HG02981 (cell line): Measurements from ENCODE around the gene GOLGA8O.
"Not testable (repeated sequence)": the region's sequence is repeated elsewhere in the genome, so short reads cannot be mapped to it uniquely, and the experiment has no call there.

Experiments
- ATAC-seq: cut with Tn5 transposase; IDR thresholded peaks from one replicate; pipeline ENCODE4 v1.9.1; 2021; ENCODE audit warnings: mild to moderate bottlenecking, moderate library complexity; ENCODE audit not compliant: unreplicated experiment

Gene GOLGA8O, protein sequence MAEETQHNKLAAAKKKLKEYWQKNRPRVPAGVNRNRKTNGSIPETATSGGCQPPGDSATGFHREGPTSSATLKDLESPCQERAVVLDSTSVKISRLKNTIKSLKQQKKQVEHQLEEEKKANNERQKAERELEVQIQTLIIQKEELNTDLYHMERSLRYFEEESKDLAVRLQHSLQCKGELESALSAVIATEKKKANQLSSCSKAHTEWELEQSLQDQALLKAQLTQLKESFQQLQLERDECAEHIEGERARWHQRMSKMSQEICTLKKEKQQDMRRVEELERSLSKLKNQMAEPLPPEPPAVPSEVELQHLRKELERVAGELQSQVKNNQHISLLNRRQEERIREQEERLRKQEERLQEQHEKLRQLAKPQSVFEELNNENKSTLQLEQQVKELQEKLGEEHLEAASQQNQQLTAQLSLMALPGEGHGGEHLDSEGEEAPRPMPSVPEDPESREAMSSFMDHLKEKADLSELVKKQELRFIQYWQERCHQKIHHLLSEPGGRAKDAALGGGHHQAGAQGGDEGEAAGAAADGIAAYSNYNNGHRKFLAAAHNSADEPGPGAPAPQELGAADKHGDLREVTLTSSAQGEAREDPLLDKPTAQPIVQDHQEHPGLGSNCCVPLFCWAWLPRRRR

DNA sequence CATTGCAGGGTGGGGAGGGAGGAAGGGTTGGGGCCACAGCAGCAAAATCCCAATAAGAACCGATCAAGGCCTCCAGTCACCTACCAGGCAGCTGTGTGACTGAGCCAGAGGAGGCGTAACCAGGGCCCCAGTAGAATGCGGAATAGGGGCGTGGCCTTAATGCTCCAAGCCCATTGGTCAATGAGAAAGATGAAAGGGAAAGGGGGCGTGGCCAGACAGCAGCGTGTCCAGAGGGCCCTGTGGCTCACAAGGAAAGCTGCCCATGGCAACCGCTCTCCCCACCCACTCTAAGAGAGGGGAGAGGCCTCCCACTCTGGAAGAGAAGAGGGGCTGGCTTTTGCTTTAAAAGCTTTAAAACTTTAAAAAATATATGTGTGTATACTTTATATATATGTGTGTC lies at the start of gene GOLGA8O:
Gene GOLGA8O (minus strand): TSS at position 101 of the 400 bp plus-strand sequence. CDS start 98 bp downstream, at position 3.
- ATAC-seq = not testable (repeated sequence)

DNA sequence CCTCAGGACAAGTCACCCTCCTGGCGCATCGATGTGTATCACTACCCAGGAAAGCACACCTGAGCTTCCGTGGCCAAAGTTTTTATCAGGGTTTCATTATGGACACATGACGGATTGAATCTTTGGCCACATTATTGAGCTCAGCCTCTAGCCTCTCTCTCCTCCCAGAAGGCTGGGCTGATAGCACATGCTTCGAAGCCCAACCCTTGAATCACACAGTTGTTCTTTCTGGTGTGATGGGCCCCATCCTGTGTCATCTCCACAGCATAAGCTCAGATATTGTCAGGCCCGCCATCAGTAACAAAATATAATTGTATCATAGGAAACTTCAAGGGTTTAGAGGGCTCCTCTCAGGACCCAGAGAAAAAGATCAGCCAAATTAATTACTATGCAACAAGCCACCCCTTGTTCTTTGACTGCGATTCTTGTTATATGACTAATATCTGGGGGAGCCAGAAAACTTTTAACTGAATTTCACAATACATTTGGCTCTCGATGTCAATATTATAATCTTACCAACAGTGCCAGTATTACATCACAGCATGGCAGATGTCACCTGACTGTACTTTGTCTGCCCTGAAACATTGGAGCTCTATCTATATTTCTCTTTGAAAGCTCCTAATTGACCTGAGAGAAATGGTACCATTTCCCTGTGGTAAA lies 48.8 kb upstream of the GOLGA8O start:
- ATAC-seq = not testable (repeated sequence)

DNA sequence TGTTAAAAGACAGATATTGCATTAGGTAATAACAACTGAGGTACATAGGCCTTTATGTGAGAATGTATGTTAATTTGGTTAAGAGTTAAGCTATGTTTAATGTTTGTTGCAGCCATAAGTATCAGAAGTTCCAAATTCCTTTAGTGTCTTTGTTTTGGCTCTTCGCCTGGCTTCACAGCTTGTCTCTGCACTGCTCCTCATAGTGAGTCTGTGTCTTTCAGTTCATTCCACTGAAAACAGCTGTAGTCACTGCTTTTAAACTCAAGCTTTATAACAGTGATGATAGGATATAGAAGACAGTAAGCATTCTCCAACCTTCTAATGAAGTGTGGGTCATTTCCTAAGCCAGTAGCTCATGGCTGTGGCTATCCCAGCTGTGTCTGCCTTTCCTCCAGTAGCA lies 47.5 kb upstream of the GOLGA8O start:
- not testable (repeated sequence) for ATAC-seq

DNA sequence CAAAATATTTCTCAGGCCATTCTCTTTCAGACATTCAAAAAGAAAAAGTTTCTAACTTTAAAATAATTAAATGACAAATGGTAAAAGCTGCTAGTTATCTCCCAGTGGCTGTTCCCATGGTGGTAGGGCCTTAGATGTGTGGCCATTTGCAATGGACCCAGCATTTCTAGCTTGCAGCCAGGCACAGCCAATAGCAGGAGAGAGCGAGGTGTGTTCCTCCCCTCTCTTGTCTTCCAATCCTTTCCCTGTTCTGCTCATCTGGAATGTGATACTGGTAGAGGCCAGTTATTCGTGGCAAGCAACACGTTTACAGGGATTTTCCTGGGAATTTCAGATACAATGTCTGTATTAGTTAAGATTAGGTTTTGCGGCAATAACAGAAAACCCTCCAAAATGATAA lies 37.3 kb upstream of the GOLGA8O start:
- ATAC-seq = not testable (repeated sequence)

DNA sequence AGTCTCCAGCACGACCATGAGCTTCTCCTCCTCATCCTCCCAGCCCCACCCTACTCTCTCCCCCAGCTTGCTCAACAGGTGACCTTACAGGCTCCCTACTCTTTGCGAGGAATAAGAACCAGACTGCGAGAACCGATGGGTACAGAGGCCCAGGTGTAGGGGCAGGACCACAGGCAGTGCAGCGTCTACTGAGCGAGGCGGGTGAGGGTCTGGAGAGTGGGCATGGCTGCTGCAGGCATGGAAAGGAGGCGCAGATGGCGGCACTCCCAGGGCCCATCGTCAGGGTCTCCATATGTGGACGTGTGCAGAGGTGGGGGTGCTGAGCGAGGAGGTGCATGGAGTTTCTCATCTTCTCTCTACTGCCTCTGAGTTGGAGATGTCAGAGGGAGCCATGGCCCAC lies 31.0 kb upstream of the GOLGA8O start:
- not testable (repeated sequence) for ATAC-seq

DNA sequence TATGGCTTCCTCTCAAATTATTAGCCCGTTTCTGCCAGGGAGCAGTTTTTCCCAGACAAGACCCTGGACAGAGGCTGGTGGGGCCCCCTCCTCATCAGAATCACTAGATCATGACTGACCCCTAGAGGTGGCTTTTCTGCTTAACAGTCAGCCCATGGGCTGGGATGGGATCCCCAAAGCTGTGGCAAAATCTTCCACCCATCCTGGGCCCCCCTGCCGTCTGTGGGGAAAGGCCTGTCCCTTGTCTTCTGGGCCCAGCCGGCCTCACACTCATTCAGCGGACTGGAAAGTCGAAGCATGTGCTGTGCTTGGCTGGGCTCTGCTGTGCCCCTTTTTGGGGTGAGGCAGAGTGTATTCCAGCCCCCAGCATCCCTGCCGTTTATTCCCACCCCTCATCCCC lies 27.9 kb upstream of the GOLGA8O start:
- not testable (repeated sequence) for ATAC-seq

DNA sequence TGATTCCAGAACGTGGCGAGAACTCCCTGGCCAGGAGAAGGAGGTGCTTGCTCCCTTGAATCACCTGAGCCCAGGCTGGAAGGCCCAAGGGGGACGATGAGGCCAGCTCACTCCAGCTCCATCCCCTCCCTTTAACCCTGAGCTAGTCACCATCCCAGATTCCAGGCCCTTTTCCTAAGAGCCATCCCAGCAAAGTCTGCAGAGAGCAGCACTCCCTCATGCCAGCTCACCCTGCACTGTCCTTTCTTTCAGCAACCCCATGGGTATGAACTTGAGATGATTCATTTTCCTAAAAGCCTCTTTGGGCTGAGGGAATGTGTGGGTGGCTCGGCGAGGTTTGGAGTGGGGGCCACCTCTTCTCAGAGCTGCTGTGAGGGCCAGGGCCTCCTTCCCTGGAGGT lies 26.2 kb upstream of the GOLGA8O start:
- ATAC-seq = not testable (repeated sequence)

DNA sequence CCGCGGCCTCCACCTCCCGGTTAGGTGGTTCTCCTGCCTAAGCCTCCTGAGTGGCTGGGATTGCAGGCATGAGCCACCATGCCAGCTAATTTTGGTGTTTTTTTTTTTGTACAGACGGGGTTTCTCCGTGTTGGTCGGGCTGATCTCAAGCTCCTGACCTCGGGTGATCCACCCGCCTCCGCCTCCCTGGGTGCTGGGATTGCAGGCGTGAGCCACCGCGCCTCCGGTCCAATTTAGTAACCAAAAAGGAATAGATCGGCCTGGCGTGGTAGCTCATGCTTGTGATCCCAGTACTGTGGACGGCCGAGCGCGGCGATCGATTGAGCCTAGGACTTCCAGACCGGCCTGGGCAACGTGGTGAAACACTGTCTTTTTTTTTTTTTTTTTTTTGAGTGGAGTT lies 12.6 kb upstream of the GOLGA8O start:
- ATAC-seq = not testable (repeated sequence)

DNA sequence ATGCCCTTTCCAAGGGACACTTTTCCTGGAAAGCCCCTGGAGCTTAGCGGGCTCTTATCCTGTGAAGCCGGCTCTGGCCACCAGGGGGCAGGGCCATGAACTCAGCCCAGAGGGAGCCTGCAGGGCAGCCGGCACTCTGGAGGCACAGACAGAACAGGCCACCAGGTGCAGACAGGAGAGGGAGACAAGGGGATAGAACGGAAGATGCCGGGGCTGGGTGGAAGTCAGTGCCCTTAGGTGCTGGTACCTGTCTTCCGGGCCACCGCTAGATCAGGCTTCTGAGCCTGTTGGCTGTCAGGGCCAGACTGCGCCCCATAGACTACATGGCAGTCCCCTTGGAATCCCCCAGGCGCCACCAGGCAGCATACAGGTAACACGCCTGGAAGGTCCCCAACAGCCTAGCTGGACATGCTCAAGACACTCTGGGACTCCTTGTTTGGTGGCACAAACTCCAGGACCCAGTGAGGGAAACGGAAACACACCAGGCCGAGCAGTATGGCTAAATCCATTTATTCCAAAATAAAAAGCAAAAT lies 14.9 kb downstream of the GOLGA8O start:
- ATAC-seq = not testable (repeated sequence)

DNA sequence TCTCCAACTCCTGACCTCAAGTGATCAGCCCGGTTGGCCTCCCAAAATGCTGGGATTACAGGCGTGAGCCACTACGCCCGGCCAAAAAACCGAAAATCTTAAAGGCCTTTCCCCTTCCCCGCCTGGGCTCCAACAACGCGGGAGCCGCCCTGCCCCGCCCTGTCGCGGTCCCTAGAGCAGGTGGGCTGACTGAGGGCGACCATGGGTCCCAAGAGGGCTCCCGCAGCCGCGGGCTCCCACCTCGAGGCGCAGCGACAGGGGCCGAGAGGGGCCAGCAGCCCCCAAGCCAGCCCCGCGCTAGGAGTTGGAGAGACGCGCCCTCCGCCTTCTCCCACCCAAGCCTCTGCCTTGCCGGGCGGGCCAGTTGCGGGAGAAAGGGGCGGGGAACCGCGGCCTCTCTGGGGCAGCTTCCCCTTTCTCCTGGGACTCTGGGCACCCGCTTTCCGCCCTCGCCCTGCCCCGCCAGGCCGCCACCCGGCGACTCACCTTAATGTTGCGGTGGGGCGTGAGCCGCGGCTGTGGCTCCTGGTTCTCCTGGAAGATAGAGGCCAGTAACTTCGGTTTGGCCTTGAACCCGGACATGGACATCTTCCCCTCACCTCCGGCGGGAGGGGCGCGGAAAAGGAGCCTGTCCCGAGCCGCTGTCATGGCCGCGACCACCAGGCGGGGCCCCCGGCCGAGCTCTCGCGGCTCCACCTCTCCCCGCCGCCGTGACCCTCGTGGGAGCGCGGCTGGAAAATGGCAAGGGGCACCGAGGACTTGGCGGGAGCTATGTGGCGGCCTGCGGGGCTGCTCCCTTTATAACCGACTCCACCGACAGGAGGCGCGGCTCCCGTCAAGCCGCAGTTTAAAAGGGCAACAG lies 21.1 kb downstream of the GOLGA8O start:
- not testable (repeated sequence) for ATAC-seq

DNA sequence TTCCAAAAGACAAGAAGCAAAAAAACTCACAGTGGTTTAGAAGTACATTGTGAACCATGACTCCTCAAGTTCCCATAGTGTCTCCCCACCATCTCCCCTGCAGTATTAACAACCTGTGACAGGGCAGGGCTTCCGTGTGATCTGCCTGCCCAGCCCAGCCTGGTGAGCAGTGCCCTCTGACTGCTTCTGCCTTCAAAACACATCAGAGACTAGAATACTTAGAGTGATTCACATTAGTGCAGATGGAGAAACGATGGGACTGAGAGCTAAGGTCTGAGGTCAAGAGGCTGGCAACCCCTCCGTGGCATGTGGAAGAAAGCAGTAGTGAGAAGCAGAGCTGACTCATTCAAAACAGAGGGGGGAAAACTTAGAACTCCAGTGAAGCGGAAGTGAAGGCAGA lies 27.8 kb downstream of the GOLGA8O start:
- ATAC-seq = not testable (repeated sequence)

DNA sequence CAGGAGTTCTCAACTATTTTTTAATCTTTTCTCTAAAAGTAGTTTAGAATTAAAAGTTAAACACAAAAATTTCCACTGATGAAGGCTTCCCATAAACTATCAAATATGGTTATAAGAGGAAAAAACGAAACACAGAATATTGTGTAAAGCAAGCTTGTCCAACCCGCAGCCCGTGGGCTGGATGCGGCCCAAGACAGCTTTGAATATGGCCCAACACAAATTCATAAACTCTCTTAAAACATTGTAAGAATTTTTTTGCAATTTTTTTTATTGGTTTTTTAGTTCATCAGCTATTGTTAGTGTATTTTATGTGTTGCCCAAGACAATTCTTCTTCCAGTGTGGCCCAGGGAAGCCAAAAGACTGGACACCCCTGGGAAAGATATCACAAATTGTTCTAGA lies 28.9 kb downstream of the GOLGA8O start:
- not testable (repeated sequence) for ATAC-seq

DNA sequence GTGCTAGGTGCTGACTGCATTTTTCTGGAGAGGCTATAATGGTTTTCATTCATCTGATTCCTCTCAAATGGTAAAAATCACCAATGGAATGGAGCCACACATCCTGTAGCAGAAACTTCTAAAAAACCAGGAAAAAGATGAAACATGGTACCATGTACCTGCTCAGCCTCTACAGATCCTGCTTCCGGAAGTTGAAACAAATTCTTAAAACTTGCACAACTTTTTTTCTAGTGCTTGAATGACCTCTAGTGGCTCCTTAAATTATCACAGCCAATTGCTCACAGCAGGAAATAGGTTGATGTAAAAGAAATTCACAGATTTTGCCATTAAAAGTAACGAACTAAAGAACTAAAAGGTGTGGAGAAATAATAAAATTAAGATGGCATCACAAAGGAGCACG lies 47.5 kb downstream of the GOLGA8O start:
- ATAC-seq = not testable (repeated sequence)

DNA sequence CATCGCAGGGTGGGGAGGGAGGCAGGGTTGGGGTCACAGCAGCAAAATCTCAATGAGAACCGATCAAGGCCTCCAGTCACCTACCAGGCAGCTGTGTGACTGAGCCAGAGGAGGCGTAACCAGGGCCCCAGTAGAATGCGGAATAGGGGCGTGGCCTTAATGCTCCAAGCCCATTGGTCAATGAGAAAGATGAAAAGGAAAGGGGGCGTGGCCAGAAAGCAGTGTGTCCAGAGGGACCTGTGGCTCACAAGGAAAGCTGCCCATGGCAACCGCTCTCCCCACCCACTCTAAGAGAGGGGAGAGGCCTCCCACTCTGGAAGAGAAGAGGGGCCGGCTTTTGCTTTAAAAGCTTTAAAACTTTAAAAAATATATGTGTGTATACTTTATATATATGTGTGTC lies 52.2 kb downstream of the GOLGA8O start, which contains the start of gene GOLGA8K:
Gene GOLGA8K (minus strand): TSS at position 101 of the 400 bp plus-strand sequence. CDS start 98 bp downstream, at position 3.
- not testable (repeated sequence) for ATAC-seq

DNA sequence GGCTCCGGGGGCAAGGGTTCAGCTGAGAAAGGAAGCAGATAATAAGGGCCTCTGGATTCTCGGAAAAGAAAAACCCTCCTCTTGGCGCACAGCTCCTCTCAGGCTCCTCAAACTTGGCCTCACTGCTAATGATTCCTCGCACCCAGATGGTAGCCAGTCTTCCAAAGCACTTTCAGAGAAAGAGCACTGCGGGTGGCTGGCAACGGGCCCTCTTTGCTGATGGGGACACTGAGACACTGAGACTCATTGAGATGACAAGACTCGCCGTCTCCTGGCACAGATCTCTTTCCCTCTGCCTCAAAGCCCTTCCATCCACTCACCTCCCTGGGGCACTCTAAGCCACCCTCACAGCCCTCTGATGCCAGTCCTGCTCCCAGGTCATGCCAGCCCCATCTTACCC lies 58.9 kb downstream of the GOLGA8O start:
- ATAC-seq = not testable (repeated sequence)
